Prostate gland (tissue), 2 donors: Measurements from ENCODE around the gene PHF20. TPM values are rescaled to one million over a fixed set of nuclear protein-coding genes. Genes with fewer than 3 reads are reported as not detected.

Experiments used
- DNase-seq: peaks from one replicate; pipeline ENCODE4 v3.0.0-alpha.2; 2019; ENCODE audit warnings: low spot score
- H3K27ac ChIP-seq, 2 donors: fragments of 200-600 bp; sonication (generic); 2 replicates each; pipeline ENCODE4 v1.5.1; 2017 to 2019
- H3K27me3 ChIP-seq: fragments of 200-600 bp; sonication (generic); replicated peaks from 2 replicates; pipeline ENCODE4 v1.5.1; 2019; ENCODE audit not compliant: insufficient read depth
- H3K36me3 ChIP-seq, 2 donors: fragments of 200-600 bp; sonication (generic); 1 replicate in 1 of 2; 2 replicates in 1 of 2; pipeline versions ENCODE4 v1.5.1 to v1.8.1; 2017 to 2019
- H3K4me1 ChIP-seq: fragments of 200-600 bp; sonication (generic); replicated peaks from 2 replicates; pipeline ENCODE4 v1.5.1; 2019
- H3K4me3 ChIP-seq, 2 donors: fragments of 200-600 bp; sonication (generic); 2 replicates each; pipeline ENCODE4 v1.5.1; 2017 to 2019
- H3K9me3 ChIP-seq: fragments of 200-600 bp; sonication (generic); 2 replicates; pipeline ENCODE4 v1.5.1; 2017
- POLR2A ChIP-seq: fragments of 450-650 bp; IDR thresholded peaks from one replicate; pipeline ENCODE4 v1.6.1; 2016; ENCODE audit warnings: antibody characterized with exemption, mild to moderate bottlenecking
- POLR2AphosphoS5 ChIP-seq: sonication (generic); formaldehyde crosslinking; IDR thresholded peaks from one replicate; pipeline ENCODE4 v1.6.1; 2017; ENCODE audit warnings: antibody characterized with exemption
- WGBS: methylation state at CpG from one replicate; pipeline ENCODE4 v1.1.5; 2018; 5-methylcytosine and 5-hydroxymethylcytosine counted together
- intact Hi-C: fragments of 100-400 bp; cut with DNase I; formaldehyde crosslinking; loops from one replicate; pipeline ENCODE4 v1.14.2; 2022
- total RNA-seq, 2 donors: library from RNA; depleted of rRNA; stranded (reverse); fragments of >200 nt; gene quantifications; one replicate each; pipeline ENCODE4 v1.1.0, GENCODE V29; 2016
- TF ChIP-seq, protein P1 (sequence below), 4 experiments: fragments of 200-600 bp in 2 of 4; fragments of 450-650 bp in 2 of 4; sonication (generic) in 2 of 4; IDR thresholded peaks; 1 replicate in 3 of 4; 2 replicates in 1 of 4; pipeline ENCODE4 v1.5.1; 2016 to 2019; ENCODE audit warnings: antibody characterized with exemption in 4 of 4, mild to moderate bottlenecking in 2 of 4, moderate library complexity in 2 of 4

The PHF20 gene
- total RNA-seq, 2 donors from 2014 or later = 34.7 to 61.1 TPM

GRCh38 chr20:35831971-35832370 lies 60.2 kb downstream of the PHF20 start:
- intact Hi-C loops = no loop called here
- Histone ChIP-seq H3K27ac (no peak overlapping the region), H3K36me3 (no peaks in the 10 kb centered on the region), H3K27me3 (no peaks in the 10 kb centered on the region), H3K9me3 (no peaks in the 10 kb centered on the region), H3K4me1 (no peaks in the 10 kb centered on the region), H3K4me3 (no peak overlapping the region)
- no peak for DNase-seq
- TF ChIP-seq POLR2A = no peak
- TF ChIP-seq, protein P1, sequence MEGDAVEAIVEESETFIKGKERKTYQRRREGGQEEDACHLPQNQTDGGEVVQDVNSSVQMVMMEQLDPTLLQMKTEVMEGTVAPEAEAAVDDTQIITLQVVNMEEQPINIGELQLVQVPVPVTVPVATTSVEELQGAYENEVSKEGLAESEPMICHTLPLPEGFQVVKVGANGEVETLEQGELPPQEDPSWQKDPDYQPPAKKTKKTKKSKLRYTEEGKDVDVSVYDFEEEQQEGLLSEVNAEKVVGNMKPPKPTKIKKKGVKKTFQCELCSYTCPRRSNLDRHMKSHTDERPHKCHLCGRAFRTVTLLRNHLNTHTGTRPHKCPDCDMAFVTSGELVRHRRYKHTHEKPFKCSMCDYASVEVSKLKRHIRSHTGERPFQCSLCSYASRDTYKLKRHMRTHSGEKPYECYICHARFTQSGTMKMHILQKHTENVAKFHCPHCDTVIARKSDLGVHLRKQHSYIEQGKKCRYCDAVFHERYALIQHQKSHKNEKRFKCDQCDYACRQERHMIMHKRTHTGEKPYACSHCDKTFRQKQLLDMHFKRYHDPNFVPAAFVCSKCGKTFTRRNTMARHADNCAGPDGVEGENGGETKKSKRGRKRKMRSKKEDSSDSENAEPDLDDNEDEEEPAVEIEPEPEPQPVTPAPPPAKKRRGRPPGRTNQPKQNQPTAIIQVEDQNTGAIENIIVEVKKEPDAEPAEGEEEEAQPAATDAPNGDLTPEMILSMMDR (IDR thresholded peaks at IDR 0.05) = no peak
- TF ChIP-seq POLR2AphosphoS5 = no peak
- WGBS = 82% methylated on average over 2 of the region's 2 CpGs

- Histone ChIP-seq H3K27ac (no peak overlapping the region), H3K27me3 (no peaks in the 10 kb centered on the region), H3K36me3 (no peaks in the 10 kb centered on the region), H3K9me3 (no peaks in the 10 kb centered on the region), H3K4me3 (no peak overlapping the region), H3K4me1 (no peaks in the 10 kb centered on the region)
- DNase-seq = no peak
- 91% methylated on average over 1 of the region's 1 CpG for WGBS
- TF ChIP-seq, protein P1 (IDR thresholded peaks at IDR 0.05) = no peak
- TF ChIP-seq POLR2A (no peak), POLR2AphosphoS5 (no peak)
- intact Hi-C loops = no loop called here
These were observed 61.4 kb downstream of the PHF20 start for GRCh38 chr20:35833241-35833640.

- Histone ChIP-seq H3K9me3 (no peaks in the 10 kb centered on the region), H3K27ac (no peak overlapping the region), H3K4me3 (no peak overlapping the region), H3K27me3 (no peaks in the 10 kb centered on the region), H3K4me1 (no peaks in the 10 kb centered on the region), H3K36me3 (no peaks in the 10 kb centered on the region)
- DNase-seq = no peak
- WGBS = 70% methylated on average over 6 of the region's 6 CpGs
- intact Hi-C loops = no loop called here
- TF ChIP-seq, protein P1 (IDR thresholded peaks at IDR 0.05) = no peak
- TF ChIP-seq POLR2AphosphoS5 (no peak), POLR2A (no peak)
These were observed 65.9 kb downstream of the PHF20 start for GRCh38 chr20:35837577-35838195.

DNA sequence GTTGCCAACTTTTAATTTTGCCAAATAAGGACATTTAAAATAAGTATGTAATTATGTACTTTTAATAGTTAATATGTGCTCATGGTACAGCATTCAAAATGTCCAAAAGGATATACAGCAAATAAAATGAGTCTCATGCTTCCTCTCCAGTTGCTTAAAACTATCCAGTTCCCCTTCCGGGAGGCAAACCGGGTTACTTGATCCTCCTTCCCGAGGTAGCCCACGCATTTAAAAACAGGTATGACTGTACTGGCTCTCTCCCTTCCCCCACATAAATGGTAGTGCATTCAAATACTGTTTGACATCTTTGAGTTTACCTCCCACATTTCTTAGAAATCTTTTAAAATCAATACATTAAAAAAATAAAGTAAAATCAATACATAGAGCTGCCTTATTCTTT lies 66.4 kb downstream of the PHF20 start:
- no peaks in the 10 kb centered on the region for H3K4me1 ChIP-seq
- no peak overlapping the region for H3K27ac ChIP-seq
- H3K9me3 ChIP-seq = no peaks in the 10 kb centered on the region
- no peak for DNase-seq
- no peaks in the 10 kb centered on the region for H3K36me3 ChIP-seq
- no peaks in the 10 kb centered on the region for H3K27me3 ChIP-seq
- H3K4me3 ChIP-seq = no peak overlapping the region
- 81% methylated on average over 4 of the region's 4 CpGs for WGBS
- TF ChIP-seq POLR2A (no peak), POLR2AphosphoS5 (no peak)
- TF ChIP-seq, protein P1 (IDR thresholded peaks at IDR 0.05) = no peak
- intact Hi-C loops = no loop called here

DNA sequence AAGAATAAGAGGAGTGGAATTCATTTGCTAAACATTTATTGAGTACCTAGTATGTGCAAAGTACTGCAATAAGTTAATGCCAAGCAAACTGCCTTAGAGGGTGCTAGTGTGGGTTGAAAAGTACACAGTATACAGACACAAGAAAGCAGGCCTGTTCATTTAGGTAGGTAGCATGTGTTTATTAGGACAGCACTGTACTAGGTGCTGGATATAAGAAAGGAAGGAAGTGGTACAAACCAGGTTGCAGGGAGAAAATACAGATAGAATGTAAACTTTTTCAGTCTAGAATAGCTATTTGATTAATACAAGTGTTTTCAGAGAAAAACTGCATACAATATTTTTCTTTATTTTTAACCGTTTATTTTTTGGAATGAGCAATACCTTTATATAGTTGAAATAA lies 68.1 kb downstream of the PHF20 start:
- Histone ChIP-seq H3K4me1 (no peaks in the 10 kb centered on the region), H3K36me3 (no peaks in the 10 kb centered on the region), H3K9me3 (no peaks in the 10 kb centered on the region), H3K27ac (no peak overlapping the region), H3K27me3 (no peaks in the 10 kb centered on the region), H3K4me3 (no peak overlapping the region)
- intact Hi-C loops = no loop called here
- 77% methylated on average over 1 of the region's 1 CpG for WGBS
- no peak for DNase-seq
- TF ChIP-seq, protein P1 (IDR thresholded peaks at IDR 0.05) = no peak
- TF ChIP-seq POLR2AphosphoS5 (no peak), POLR2A (no peak)
